ENCODE data around the gene ZPBP2. TPM values are rescaled to one million over a fixed set of nuclear protein-coding genes. Genes with fewer than 3 reads are reported as not detected.

Gene ZPBP2
- total RNA-seq, 6 experiments from 2014 or later, result not detected

DNA sequence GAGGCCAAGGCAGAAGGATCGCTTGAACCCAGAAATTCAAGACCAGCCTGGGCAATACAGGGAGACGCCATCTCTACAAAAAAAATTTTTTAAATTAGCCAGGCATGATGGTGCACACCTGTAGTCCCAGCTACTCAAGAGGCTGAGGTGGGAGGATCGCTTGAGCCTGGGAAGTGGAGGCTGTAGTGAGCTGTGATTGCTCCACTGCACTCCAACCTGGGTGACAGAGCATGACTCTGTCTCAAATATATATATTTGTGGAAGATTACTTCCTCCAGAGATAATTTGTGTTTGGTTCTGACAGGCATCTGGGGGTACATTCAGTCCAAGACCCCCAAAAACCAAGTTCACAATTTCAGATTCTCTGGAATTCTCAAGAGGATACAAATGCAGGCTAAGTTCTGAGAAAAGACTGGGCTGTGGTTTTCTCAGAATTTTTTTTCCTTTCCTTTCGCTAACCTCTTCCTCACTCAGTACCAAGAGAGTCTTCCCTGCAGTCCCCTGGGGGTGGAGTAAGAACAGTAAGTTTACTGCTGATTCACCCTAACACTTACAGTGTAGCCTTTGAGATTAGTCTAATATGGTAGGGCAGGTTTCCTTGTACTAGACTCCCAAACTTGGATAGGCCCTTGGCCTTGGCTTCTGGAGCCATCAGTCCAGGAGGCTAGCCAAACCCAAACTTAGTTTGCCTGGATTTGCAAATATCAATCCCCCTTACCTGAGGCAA, 35.3 kb downstream of the ZPBP2 start:
- H3K27ac Mint-ChIP-seq, result no peak overlapping the region
- H3K36me3 Mint-ChIP-seq (ENCODE audit: low read depth), result no peaks in the 10 kb centered on the region
- no peak for DNase-seq
- no peaks in the 10 kb centered on the region for H3K4me1 Mint-ChIP-seq (ENCODE audit: low read depth)
- TF ChIP-seq, protein P1, sequence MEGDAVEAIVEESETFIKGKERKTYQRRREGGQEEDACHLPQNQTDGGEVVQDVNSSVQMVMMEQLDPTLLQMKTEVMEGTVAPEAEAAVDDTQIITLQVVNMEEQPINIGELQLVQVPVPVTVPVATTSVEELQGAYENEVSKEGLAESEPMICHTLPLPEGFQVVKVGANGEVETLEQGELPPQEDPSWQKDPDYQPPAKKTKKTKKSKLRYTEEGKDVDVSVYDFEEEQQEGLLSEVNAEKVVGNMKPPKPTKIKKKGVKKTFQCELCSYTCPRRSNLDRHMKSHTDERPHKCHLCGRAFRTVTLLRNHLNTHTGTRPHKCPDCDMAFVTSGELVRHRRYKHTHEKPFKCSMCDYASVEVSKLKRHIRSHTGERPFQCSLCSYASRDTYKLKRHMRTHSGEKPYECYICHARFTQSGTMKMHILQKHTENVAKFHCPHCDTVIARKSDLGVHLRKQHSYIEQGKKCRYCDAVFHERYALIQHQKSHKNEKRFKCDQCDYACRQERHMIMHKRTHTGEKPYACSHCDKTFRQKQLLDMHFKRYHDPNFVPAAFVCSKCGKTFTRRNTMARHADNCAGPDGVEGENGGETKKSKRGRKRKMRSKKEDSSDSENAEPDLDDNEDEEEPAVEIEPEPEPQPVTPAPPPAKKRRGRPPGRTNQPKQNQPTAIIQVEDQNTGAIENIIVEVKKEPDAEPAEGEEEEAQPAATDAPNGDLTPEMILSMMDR (IDR thresholded peaks at IDR 0.05), result no peak
- no peaks in the 10 kb centered on the region for H3K9me3 Mint-ChIP-seq
- no peak overlapping the region for H3K4me3 Mint-ChIP-seq
- H3K27me3 Mint-ChIP-seq (ENCODE audit: insufficient read depth), result peaks cover 1% of the 10 kb centered on the region

DNA sequence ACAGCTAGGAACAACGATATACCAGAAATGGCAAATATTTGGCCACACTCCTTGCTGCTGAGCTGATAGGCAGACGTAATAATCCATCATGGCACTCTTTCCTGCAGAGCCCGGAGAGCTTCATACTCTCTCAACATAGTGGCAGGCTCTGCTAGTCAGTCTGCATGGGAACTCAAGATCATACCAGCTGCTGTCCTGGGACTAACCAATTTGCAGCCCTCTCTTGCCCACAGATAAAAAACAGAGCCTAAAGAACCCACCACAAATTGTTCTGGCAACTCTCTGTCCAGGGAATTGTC, 36.9 kb downstream of the ZPBP2 start:
- Mint-ChIP-seq H3K36me3 (ENCODE audit: low read depth) (no peaks in the 10 kb centered on the region), H3K27me3 (ENCODE audit: insufficient read depth) (peaks cover 1% of the 10 kb centered on the region; the same call in 1 of the 2 replicates), H3K27ac (no peak overlapping the region), H3K4me3 (no peak overlapping the region), H3K9me3 (no peaks in the 10 kb centered on the region), H3K4me1 (ENCODE audit: low read depth) (no peaks in the 10 kb centered on the region)
- no peak for DNase-seq
- TF ChIP-seq, protein P1 (IDR thresholded peaks at IDR 0.05), result no peak

DNA sequence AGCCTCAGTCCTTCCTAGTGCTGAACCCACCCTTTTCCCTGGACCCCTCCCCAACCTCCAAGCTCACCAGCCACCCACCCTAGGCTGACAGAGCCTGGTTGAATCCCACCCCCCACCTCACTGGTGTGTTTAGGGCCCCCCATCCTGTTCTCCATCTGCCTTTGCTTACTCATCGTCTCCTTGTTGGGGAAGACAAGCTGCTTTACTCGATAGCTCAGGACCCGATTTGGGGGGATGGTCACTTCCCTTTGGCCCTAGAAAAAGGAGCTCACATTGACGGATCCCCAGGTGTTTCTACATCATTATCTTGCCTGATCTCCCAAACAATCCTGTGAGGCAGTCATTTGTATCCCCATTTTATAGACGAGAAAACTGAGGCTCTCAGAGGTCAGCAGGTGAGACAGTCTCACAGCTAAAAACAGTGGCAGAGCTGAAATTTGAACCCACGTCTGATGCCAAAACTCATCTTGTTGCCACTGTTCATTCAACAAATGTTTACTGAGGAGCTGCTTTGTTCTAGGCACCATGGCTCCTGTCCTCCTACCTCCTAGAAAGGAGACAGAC, 40.9 kb downstream of the ZPBP2 start:
- no peak for DNase-seq
- no peaks in the 10 kb centered on the region for H3K9me3 Mint-ChIP-seq
- no peak overlapping the region for H3K4me3 Mint-ChIP-seq
- H3K27ac Mint-ChIP-seq, result no peak overlapping the region
- TF ChIP-seq, protein P1 (IDR thresholded peaks at IDR 0.05), result no peak
- no peaks in the 10 kb centered on the region for H3K4me1 Mint-ChIP-seq (ENCODE audit: low read depth)
- peaks cover 3% of the 10 kb centered on the region; the same call in 1 of the 2 replicates for H3K36me3 Mint-ChIP-seq (ENCODE audit: low read depth)
- peaks cover 1% of the 10 kb centered on the region for H3K27me3 Mint-ChIP-seq (ENCODE audit: insufficient read depth)

GRCh38 chr17:39913989-39914388, 46.0 kb downstream of the ZPBP2 start:
- no peak for DNase-seq
- Mint-ChIP-seq H3K27ac (no peak overlapping the region), H3K4me1 (ENCODE audit: low read depth) (no peaks in the 10 kb centered on the region), H3K36me3 (ENCODE audit: low read depth) (peaks cover 12% of the 10 kb centered on the region; the same call in 1 of the 2 replicates), H3K9me3 (no peaks in the 10 kb centered on the region), H3K4me3 (no peak overlapping the region), H3K27me3 (ENCODE audit: insufficient read depth) (no peaks in the 10 kb centered on the region; the same call in 1 of the 2 replicates)
- TF ChIP-seq, protein P1 (IDR thresholded peaks at IDR 0.05), result no peak

DNA sequence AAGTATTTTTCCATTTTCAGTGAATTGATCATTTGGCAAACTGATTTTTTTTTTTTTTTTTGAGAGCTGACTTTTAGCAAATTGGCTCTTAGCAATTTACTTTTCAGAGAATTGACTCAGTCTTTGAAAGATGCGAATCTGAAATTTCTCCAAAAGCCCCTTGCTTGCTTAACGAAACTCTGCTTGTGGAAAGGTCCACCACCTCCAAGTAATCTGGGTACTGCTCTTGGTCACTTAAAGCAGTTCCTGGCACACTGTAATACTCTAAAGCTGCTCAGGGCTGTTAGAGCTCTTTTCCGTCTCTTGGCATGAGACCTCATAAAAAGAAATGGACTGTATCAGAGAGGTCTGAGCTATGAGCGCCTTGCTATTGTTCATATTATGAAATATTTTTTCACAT, 47.6 kb downstream of the ZPBP2 start:
- no peak overlapping the region for H3K4me3 Mint-ChIP-seq
- H3K4me1 Mint-ChIP-seq (ENCODE audit: low read depth), result no peaks in the 10 kb centered on the region

More for the DNA sequence above, 47.6 kb downstream of the ZPBP2 start:
- Mint-ChIP-seq H3K27me3 (ENCODE audit: insufficient read depth) (no peaks in the 10 kb centered on the region; the same call in 1 of the 2 replicates), H3K27ac (no peak overlapping the region), H3K9me3 (no peaks in the 10 kb centered on the region), H3K36me3 (ENCODE audit: low read depth) (peaks cover 12% of the 10 kb centered on the region; the same call in 1 of the 2 replicates)
- no peak for DNase-seq
- TF ChIP-seq, protein P1 (IDR thresholded peaks at IDR 0.05), result no peak

All from HFFc6 (cell line).